Ishikawa (cell line): ENCODE results near the gene GCG.

Experiments
- CEBPB ChIP-seq: IDR thresholded peaks from 2 replicates; pipeline ENCODE4 v1.6.1; 2012
- CREB1 ChIP-seq: IDR thresholded peaks from 2 replicates; pipeline ENCODE4 v1.6.1; 2012; ENCODE audit warnings: low read depth
- EGR1 ChIP-seq: IDR thresholded peaks from 2 replicates; pipeline ENCODE4 v1.6.1; 2012
- EP300 ChIP-seq: IDR thresholded peaks from 2 replicates; pipeline ENCODE4 v1.6.1; 2012; ENCODE audit warnings: borderline replicate concordance
- RAD21 ChIP-seq: IDR thresholded peaks from 2 replicates; pipeline ENCODE4 v1.6.1; 2012; ENCODE audit warnings: low read depth
- TCF12 ChIP-seq: IDR thresholded peaks from 2 replicates; pipeline ENCODE4 v1.6.1; 2012; ENCODE audit warnings: low read depth
- YY1 ChIP-seq: IDR thresholded peaks from 2 replicates; pipeline ENCODE4 v1.6.1; 2012; ENCODE audit warnings: low read depth
- TF ChIP-seq, protein P1 (sequence below): IDR thresholded peaks from 2 replicates; pipeline ENCODE4 v1.6.1; 2012
- TF ChIP-seq, protein P2 (sequence below): IDR thresholded peaks from 2 replicates; pipeline ENCODE4 v1.6.1; 2012
- TF ChIP-seq, protein P3 (sequence below): IDR thresholded peaks from 2 replicates; pipeline ENCODE4 v1.6.1; 2012; ENCODE audit warnings: low read depth, mild to moderate bottlenecking

DNA sequence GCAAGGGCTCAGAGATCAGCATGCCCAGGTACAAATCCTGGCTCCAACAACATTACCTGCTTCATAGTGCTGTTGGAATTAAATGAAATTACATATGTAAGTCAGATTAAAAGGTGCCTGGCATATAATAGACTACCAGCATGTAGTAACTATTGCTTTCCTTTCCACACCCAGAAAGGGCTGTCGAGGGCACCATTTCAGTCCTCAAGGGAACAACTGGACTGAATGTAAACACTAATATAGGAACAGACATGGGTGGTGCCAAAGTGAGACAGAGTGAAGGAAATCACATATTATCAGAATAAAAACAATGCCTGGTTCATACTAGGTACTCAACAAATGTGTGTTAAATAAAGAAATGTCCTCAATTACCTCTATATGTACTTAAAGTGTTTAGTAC, 47.9 kb upstream of the GCG start:
- TF ChIP-seq, protein P1, sequence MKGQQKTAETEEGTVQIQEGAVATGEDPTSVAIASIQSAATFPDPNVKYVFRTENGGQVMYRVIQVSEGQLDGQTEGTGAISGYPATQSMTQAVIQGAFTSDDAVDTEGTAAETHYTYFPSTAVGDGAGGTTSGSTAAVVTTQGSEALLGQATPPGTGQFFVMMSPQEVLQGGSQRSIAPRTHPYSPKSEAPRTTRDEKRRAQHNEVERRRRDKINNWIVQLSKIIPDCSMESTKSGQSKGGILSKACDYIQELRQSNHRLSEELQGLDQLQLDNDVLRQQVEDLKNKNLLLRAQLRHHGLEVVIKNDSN = no peak
- TF ChIP-seq EP300 = no peak
- no peak for TF ChIP-seq CREB1
- TF ChIP-seq TCF12 = no peak
- TF ChIP-seq, protein P2, sequence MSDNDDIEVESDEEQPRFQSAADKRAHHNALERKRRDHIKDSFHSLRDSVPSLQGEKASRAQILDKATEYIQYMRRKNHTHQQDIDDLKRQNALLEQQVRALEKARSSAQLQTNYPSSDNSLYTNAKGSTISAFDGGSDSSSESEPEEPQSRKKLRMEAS = no peak
- TF ChIP-seq YY1 = no peak
- no peak for TF ChIP-seq RAD21
- TF ChIP-seq, protein P3, sequence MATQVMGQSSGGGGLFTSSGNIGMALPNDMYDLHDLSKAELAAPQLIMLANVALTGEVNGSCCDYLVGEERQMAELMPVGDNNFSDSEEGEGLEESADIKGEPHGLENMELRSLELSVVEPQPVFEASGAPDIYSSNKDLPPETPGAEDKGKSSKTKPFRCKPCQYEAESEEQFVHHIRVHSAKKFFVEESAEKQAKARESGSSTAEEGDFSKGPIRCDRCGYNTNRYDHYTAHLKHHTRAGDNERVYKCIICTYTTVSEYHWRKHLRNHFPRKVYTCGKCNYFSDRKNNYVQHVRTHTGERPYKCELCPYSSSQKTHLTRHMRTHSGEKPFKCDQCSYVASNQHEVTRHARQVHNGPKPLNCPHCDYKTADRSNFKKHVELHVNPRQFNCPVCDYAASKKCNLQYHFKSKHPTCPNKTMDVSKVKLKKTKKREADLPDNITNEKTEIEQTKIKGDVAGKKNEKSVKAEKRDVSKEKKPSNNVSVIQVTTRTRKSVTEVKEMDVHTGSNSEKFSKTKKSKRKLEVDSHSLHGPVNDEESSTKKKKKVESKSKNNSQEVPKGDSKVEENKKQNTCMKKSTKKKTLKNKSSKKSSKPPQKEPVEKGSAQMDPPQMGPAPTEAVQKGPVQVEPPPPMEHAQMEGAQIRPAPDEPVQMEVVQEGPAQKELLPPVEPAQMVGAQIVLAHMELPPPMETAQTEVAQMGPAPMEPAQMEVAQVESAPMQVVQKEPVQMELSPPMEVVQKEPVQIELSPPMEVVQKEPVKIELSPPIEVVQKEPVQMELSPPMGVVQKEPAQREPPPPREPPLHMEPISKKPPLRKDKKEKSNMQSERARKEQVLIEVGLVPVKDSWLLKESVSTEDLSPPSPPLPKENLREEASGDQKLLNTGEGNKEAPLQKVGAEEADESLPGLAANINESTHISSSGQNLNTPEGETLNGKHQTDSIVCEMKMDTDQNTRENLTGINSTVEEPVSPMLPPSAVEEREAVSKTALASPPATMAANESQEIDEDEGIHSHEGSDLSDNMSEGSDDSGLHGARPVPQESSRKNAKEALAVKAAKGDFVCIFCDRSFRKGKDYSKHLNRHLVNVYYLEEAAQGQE = no peak
- no peak for TF ChIP-seq CEBPB
- TF ChIP-seq EGR1 = no peak
